HG03103 (cell line): ENCODE results near the gene CXCR6.
"Not testable (repeated sequence)": the region's sequence is repeated elsewhere in the genome, so short reads cannot be mapped to it uniquely, and the experiment has no call there.

Experiments used
- ATAC-seq: cut with Tn5 transposase; IDR thresholded peaks from one replicate; pipeline ENCODE4 v1.9.1; 2021; ENCODE audit warnings: low read depth; ENCODE audit not compliant: unreplicated experiment

CXCR6 gene

DNA sequence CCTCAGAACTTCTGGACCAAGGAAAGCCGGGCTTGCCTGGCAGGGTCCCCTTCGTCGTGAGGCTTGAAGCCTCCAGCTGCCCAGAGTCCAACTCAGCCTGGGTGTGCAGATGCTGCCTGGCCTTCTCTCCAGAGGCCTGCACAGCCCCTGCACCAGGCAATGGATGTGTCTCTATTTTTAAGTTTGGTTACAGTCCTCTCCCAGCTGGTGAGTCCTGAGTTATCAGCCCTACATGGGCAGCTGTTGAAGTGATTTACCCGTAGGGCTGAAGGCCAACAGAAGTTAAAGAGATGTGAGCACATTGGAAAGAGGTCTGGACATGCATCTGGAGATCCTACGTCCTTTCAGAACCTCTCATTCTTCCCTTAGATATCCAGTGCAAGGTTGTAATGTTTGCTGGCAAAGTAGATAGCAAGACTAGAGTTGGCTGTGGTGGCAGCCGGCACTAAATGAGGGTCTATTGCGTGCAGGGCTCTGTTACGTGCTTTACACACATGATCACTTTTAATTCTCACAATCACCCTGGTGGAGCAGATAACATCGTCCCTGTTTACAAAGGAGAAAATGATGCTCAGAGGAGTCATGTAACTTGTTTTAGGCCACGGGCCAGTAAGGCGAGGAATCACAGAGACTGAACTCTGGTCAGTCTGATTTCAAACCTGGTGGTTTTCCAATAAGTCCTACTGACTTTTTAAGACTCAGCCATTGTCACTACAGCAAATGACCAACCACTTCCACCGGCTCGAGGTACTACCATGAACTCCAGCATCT lies 42.5 kb downstream of the CXCR6 start:
- no peak for ATAC-seq

DNA sequence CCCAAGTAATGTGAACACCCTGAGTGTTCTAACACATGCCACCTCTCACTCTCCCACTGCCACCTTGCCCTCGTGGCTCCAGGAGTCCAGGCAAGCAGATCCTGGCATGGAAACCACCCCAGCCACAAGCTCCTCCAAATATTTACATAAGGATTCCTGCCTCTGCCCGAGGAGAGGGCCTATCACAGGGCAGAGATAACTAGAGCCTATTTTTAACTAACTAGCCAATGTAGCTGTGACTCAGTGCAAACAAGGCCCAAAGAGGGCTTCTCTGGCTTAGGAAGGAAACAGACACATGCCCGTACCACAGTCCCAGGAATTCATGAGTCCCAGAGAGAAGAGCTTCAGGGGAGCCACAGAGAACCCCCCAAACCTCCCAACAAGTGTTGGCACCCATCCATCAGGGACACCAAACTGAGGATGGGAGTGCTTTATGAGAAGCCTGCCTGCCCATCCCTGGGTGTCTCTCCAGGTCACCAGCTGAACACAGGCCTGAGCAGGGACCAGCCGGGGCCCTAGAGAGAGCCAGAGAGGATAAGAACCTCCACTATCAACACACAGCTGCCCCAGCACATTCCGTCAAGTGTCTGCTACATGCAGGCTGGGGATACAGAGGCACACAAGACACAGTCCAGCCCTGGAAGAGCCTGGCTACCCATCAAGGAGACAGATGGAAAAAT lies 43.2 kb downstream of the CXCR6 start:
- ATAC-seq = no peak

DNA sequence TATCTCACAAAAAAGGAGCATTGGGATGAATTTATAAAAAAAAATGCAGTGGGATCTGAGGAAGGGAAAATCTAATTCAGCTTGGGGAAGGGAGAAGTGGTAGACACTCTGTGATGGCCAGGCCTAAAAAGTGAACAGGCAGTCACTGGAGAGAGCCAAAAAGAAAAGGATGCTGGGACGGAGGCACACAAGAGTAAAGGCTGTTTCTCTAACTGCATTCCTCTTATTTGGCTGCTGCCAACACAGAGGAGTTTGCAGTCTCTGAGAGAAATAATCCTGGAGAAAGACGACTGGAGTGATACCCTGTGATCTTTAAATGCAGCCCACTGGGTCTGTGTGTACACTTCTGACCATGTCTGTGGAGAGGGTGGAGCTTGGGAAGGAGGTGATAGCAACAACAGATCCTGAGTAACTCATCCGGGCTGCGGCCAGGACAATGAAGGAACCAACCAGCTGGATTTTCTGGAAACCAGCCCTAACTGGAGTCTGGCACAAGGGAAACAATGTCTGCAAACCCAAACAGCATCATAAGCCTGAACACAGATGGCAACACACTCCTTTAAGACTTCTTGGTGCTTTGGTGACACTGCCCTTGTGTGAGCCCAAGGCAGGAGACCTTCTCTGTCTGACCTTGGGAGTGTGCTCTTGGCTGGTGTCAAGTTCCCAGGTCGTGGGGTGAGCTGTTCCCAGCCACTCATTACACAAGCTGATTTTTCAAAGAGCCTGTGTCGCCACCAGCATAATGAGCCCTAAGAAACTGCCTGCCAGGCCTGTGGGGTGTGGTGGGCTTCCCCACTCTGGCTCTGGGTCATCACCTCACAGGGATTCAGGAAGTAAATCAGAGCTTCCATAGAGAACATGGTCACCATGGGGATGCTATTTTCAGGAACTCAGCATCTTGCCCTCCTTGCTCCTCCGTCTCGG lies 44.4 kb downstream of the CXCR6 start:
- no peak for ATAC-seq

DNA sequence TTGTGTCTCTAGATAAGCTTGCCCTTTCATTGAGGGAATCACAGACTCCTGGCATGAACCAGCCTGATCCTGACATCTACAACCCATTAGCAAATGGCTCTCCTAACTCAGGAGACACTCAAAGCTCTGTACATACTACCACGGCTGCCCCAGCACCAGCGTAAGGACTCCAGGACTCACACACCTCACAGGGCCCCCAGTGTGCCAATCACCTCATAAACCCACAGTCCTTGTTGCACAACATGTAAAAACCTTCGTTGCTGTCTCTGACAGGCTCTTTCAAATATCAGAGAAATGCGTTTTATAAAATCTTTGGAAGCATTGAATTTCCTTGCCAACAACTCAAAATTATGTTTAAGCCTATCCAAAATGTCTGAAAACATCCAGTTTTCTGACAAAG lies 45.1 kb downstream of the CXCR6 start:
- no peak for ATAC-seq

DNA sequence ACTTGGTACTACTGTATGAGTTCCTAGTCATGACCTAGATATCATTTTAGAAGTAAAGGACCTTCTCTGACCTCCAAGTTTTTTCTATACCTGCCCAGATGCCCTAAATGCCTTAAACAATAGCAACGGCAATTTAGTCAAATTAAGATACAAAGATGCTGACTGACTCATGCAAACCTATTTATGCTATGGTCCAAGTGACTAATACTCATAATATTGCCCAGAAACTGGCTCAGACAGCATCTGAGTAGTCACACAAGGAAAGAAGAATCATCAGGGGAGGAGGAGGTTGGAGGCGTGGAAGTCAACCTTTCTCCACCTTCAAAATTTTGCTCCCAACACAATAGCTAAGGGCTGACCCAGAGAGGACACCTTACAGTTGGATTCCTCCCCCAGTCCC lies 45.5 kb downstream of the CXCR6 start:
- ATAC-seq = no peak

DNA sequence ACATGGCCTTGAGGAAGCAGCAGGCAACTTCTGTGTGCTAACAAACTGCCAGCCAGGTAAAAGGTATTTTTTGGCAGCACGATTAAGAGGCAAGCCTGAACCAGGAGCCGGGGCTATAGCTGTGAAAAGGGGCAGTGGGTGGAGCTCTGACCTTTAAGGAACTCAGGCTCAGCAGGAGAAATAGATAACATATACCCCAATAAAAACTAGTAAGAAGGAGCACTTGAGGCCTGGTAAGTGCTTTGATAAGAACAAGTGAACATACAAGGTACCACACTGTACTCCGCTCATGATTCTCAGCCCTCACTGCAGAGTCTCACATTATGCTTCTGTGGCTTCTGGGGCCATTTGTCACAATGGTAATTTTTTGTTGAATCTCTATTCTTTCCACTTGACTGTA lies 46.9 kb downstream of the CXCR6 start:
- no peak for ATAC-seq

DNA sequence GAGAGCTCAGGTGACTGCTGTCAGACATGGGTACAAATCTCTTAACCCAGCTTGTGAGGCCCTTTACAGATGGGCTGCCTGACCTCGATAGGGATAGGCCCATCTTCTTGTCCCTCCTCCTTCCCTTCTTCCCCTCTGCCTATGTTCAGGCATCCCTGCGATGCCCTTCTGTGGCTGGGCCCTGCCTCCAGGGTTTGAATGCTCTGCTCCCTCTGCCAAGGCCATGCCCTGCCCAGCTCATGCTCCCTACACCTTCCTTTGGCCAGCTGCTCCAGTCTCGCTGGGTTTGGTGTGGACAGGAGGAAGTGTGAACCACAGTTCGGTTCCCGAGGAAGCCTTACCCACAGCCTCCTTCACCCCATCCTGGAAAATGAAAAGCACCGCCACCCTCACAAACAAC lies 48.1 kb downstream of the CXCR6 start:
- no peak for ATAC-seq

DNA sequence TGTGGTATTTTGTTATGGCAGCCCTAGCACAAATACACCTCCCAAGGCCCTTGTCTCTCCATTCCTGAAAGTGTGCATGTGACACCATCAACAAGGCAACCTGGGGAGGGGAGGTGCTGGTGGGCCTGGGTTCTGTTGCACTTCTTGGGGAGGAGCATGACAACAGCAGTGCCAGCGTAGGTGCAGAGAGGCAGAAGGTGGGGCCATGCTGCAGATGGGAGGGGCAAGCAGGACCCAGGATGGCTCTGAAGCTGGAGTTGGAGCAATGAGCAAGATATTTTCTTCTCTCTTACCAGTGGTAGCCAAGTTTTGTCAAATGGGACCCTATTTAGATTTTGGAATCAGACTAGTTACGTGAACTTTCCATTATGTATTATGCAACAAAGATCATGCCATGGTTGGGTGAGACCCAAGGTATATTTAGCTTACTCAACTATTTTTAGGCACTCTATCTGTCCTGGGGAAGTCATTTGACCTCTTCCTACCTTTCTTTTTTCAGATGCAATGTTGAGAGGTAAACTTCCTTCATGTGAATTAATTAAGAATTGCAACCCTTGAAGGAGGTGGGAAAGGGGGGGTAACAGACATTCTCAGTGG lies 49.0 kb downstream of the CXCR6 start:
- ATAC-seq = no peak

DNA sequence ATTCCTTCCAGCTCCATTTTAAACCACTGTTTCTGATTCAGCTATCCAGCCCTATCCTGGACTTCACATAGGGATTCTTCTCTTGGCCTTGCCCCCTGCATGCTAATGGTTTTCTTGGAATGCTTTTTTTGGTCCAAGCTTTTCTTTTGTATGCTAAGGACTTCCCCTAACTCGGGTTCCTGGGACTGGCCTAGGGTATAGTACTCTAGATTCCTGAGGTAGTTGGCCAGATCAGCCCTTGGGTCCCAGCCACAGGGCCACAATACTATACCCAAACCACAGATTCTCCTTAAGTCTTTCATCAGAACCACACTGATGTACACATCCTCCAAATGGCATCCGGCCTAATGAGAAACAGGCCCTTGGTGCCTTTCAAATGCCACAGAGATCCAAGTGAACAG lies 49.6 kb downstream of the CXCR6 start:
- no peak for ATAC-seq

DNA sequence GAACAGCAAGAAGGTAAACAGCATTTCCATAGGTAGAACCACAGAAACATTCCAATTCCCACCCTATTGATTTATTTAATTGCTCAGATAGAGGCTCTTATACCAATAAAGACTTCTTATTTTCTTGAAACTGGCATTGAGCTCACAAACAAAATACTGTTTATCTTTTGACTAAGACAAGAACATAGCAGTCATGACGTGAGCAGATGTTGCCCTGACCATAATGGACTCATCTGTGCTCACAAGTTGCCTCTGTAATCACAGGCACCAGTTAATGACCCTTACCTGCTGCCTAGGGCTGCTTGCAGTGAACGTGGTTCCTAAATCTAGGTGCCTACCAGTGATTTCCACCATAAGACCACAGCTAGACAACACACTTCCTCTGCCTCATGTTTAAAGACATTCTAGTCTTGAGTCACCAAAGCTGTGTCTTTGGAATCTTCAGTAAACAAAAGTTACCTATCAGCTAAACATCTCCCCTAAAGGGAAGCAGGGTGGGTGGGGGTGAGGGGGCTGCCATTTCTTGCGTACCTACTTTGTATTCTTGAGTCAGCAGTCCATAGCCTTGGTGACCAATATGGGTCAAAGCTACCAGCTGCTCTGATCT lies 50.3 kb downstream of the CXCR6 start:
- no peak for ATAC-seq

DNA sequence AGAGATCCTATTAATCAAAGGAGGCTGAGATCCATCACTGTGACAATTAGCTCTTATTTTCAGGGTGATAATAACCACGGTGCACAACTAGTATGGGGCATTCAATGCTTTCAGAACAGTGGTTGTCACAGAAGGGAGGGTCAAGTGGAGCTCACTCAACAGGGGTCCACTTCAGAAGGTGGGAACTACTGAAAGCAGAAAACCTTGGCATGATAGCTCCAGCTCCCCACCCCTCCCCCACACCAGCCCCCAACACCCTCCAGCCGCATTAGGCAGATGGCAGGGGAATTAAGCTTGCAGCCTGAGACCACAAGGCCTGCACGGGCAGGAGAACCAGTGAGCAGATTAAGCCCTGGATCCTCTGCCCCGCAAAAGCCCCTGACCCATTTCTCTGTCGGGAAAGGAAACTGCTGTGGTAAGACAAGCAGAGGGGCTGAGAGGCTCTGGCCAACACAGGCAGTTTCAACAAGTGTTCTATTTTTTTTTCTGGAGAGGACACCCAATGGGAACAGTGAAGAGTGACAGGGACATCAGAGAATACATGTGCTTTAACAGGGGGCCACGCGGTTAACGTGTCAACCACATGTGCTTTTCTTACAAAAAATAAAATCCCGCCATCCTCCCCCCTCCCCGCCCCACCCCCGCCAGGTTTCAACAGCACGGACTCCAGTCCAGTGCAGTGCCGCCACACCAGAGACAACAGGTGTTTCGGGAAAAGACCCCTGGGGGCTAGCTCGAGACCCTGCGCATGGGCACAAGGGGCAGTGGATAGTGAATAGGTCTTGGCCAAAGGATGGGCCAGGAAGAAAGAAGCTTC lies 51.4 kb downstream of the CXCR6 start:
- ATAC-seq = no peak

DNA sequence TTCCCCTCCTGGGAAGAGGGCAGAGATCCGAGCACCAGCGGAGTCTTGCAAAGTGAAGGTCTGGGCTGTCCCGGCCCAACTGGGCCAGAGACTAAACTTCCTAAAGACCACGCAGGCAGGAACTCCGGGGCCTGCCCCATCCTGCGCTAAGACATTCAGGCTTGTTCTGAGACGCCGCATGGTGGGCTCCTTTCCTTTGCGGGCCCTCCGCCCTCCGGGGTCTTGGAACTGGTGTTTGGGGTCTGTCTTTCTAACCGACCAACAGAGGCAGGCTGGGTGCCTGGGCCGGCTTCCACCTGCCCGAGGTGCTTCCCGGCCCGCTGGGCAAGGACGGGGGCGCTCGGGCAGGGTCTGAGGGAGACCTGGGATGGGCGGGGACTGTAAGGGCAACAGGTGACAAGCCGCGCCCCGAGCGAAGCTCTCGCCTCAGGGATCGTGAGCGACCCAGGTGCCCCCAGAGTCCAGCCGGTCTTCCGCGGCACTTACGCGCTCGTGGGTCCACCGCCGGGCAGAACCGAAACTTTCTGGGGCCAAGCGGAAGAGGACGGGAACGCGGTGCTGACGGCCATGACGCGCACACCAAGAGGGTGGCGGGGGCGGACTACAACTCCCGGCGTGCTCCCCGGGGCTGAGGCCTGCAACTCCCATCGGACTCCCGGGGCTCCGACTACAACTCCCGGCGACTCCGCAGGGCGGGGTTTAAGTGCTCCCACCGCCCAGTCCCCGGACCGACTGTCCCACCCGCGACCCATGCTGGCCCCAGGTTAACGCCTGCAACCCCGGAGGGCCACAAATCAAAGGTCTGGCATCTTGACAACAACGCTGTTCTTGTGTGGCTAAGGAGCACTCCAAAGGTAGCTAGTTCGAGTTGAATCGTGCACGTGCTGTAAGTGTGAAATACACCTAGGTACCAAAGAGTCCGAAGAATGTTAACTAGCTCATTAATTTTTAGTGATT lies 52.2 kb downstream of the CXCR6 start, which contains the start of gene FYCO1:
TSS of gene FYCO1 (minus strand) at position 589 of the 957 bp plus-strand sequence. CDS start 10,914 bp downstream, outside the sequence.
- ATAC-seq = peak; percentile 75

DNA sequence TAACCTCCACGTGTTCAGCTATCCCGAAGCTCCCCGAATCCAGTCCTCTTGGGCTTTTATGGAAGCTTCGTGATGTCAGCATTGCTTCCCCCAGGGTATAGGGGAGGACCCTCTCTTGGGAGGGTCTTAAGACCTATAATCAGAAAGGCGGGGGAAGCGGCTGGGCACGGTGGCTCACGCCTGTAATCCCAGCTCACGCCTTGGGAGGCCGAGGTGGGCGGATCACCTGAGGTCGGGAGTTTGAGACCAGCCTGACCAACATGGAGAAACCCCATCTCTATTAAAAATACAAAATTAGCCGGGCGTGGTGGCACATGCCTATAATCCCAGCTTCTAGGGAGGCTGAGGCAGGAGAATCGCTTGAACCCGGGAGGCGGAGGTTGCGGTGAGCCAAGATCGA lies 54.2 kb downstream of the CXCR6 start:
- ATAC-seq = not testable (repeated sequence)

DNA sequence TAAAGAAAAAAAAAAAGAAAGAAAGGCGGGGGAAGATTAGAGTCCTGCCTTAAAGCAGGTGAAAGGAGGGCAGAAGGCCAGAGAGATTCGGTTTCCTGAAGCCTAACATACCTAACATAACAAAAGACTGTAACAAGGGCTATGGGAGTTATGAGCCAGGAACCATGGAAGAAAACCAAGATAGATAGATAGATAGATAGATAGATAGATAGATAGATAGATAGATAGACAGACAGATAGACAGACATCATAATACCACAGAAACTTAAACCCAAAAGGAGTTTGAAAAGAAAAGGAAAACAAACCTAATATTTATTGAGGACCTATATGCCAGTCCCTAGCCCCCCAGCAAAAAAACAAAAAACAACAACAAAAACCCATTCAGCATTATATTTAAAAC lies 54.7 kb downstream of the CXCR6 start:
- no peak for ATAC-seq
